Epithelial cell of prostate (primary cell): Measurements from ENCODE around the gene USP25.

Source experiments
- DNase-seq: peaks from one replicate; pipeline ENCODE4 v3.0.0-alpha.2; 2011; ENCODE audit warnings: low read depth, low spot score
- H3K27ac ChIP-seq: fragments of 450-650 bp; 2 replicates; pipeline ENCODE4 v1.5.1; 2017; ENCODE audit warnings: mild to moderate bottlenecking

The USP25 gene

GRCh38 chr21:15797577-15798363, 68.0 kb downstream of the USP25 start:
- no peak overlapping the region for H3K27ac ChIP-seq
- DNase-seq, result no peak

GRCh38 chr21:15801352-15801863, 71.6 kb downstream of the USP25 start:
- no peak for DNase-seq

GRCh38 chr21:15804247-15805005, 74.6 kb downstream of the USP25 start:
- DNase-seq, result no peak

More at GRCh38 chr21:15801352-15801863, 71.6 kb downstream of the USP25 start:
- H3K27ac ChIP-seq, result no peak overlapping the region

GRCh38 chr21:15809065-15809464, 79.3 kb downstream of the USP25 start:
- no peak overlapping the region for H3K27ac ChIP-seq
- DNase-seq, result no peak

More at GRCh38 chr21:15804247-15805005, 74.6 kb downstream of the USP25 start:
- no peak overlapping the region for H3K27ac ChIP-seq

GRCh38 chr21:15809818-15810217, 80.0 kb downstream of the USP25 start:
- DNase-seq, result no peak
- H3K27ac ChIP-seq, result no peak overlapping the region

GRCh38 chr21:15815285-15815684, 85.5 kb downstream of the USP25 start:
- no peak for DNase-seq
- no peak overlapping the region for H3K27ac ChIP-seq

- no peak for DNase-seq
- H3K27ac ChIP-seq, result no peak overlapping the region
These were observed 90.5 kb downstream of the USP25 start for GRCh38 chr21:15820327-15820726.

GRCh38 chr21:15820852-15821379, 91.1 kb downstream of the USP25 start:
- no peak for DNase-seq
- H3K27ac ChIP-seq, result no peak overlapping the region

GRCh38 chr21:15823486-15824150, 93.8 kb downstream of the USP25 start:
- no peak for DNase-seq
- H3K27ac ChIP-seq, result no peak overlapping the region

- peak overlapping the region; percentile 10 for H3K27ac ChIP-seq
- no peak for DNase-seq
These were observed 95.9 kb downstream of the USP25 start for GRCh38 chr21:15825700-15826099.

- peak; percentile 33 for DNase-seq
- no peak overlapping the region for H3K27ac ChIP-seq
These were observed 96.5 kb downstream of the USP25 start for GRCh38 chr21:15826147-15826780.

GRCh38 chr21:15826908-15827601, 97.3 kb downstream of the USP25 start:
- no peak for DNase-seq
- no peak overlapping the region for H3K27ac ChIP-seq

- H3K27ac ChIP-seq, result no peak overlapping the region
- DNase-seq, result no peak
These were observed 101.7 kb downstream of the USP25 start for GRCh38 chr21:15831497-15831896.

GRCh38 chr21:15837645-15838044, 107.9 kb downstream of the USP25 start:
- no peak for DNase-seq
- H3K27ac ChIP-seq, result no peak overlapping the region

GRCh38 chr21:15839026-15839425, 109.2 kb downstream of the USP25 start:
- H3K27ac ChIP-seq, result no peak overlapping the region
- no peak for DNase-seq

- DNase-seq, result no peak
These were observed 109.8 kb downstream of the USP25 start for GRCh38 chr21:15839601-15840000.

GRCh38 chr21:15840406-15840805, 110.6 kb downstream of the USP25 start:
- H3K27ac ChIP-seq, result no peak overlapping the region
- DNase-seq, result no peak

More at GRCh38 chr21:15839601-15840000, 109.8 kb downstream of the USP25 start:
- no peak overlapping the region for H3K27ac ChIP-seq

GRCh38 chr21:15841856-15842564, 112.2 kb downstream of the USP25 start:
- no peak for DNase-seq
- H3K27ac ChIP-seq, result peak overlapping the region; percentile 53

- H3K27ac ChIP-seq, result peak overlapping the region; percentile 53
- DNase-seq, result no peak
These were observed 112.7 kb downstream of the USP25 start for GRCh38 chr21:15842565-15842880.
